Measurements from ENCODE around the gene SLF1.

SLF1 gene

DNA sequence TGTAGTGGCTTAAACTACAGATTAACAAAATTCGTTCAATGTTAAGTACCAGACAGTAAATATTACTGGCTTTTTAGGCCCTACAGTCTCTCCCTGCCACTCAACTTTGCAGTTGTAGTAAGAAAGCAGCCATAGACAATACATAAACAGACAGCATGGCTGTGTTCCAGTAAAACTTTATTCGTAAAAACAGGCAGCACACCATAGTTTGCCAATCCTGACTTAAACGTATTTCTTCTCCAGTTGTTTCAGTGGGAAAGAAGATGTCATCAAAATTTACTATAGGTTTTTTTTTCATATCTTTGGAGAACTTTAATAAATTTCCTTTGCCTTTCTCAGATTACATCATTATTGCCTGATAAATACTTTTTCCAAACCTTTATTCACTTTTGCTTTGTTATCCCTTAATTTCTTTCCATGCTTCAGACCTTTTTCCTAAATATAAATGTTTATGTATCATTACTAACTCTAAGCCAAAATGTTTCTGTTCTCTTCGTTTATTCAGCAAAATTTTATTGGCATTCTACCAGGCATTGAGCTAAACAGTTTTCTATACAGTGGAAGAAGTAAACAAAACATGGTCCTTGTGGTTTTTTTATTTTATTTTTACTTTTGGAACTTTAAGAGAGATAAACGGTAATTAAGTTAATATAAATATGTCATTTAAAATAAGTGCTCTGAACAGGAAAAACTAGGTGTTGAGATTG is 64.5 kb downstream of the SLF1 start:
- TF ChIP-seq ZNF384 (IDR thresholded peaks at IDR 0.05) (no peak), SP1 (IDR thresholded peaks at IDR 0.05) (no peak), ELF4 (IDR thresholded peaks at IDR 0.05) (no peak), HDGF (IDR thresholded peaks at IDR 0.05; ENCODE audit: borderline replicate concordance) (no peak), ARNT (IDR thresholded peaks at IDR 0.05) (no peak), L3MBTL2 (conservative IDR thresholded peaks at IDR 0.05) (no peak), FOXM1 (IDR thresholded peaks at IDR 0.05; ENCODE audit: borderline replicate concordance) (no peak), BHLHE40 (IDR thresholded peaks at IDR 0.05; ENCODE audit: borderline replicate concordance) (no peak), NFRKB (IDR thresholded peaks at IDR 0.05) (no peak), FOXK2 (IDR thresholded peaks at IDR 0.05) (no peak), CTBP1 (IDR thresholded peaks at IDR 0.05; ENCODE audit: borderline replicate concordance) (no peak)
- no peak for DNase-seq (ENCODE audit: extremely low spot score)
- ChIA-PET CTCF (interaction anchor here (0.6 kb wide), 1 partner anchor 121 kb away, joined by 3 read pairs; no protein-coding TSS in a partner anchor), POLR2A (no interaction called here)

DNA sequence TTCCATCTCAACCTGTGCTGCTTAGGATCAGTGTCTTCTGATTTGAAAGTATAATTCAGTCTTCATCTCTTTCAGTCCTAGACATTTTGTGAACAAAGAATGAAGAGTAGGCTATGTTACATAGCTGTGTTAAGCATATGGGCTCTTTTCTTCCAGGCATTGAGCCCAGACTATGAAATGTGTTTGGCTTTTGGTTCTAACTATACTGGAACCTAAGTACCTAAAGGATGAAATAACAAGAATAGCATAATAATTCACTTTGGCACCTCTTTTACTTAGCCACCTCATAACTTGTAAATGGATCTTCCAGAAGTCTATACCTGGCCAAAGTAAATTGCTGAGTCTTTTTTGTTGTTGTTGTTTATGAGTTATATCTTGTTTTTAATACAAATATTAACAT is 71.4 kb downstream of the SLF1 start:
- ChIA-PET POLR2A (no interaction called here), CTCF (no interaction called here)
- DNase-seq (ENCODE audit: extremely low spot score), result no peak
- TF ChIP-seq, protein P1, sequence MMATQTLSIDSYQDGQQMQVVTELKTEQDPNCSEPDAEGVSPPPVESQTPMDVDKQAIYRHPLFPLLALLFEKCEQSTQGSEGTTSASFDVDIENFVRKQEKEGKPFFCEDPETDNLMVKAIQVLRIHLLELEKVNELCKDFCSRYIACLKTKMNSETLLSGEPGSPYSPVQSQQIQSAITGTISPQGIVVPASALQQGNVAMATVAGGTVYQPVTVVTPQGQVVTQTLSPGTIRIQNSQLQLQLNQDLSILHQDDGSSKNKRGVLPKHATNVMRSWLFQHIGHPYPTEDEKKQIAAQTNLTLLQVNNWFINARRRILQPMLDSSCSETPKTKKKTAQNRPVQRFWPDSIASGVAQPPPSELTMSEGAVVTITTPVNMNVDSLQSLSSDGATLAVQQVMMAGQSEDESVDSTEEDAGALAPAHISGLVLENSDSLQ (IDR thresholded peaks at IDR 0.05), result no peak
- TF ChIP-seq ZNF384 (IDR thresholded peaks at IDR 0.05) (no peak), FOXA1 (IDR thresholded peaks at IDR 0.05) (no peak), SP1 (IDR thresholded peaks at IDR 0.05) (no peak), FOXK2 (IDR thresholded peaks at IDR 0.05) (no peak), CTBP1 (IDR thresholded peaks at IDR 0.05; ENCODE audit: borderline replicate concordance) (no peak), L3MBTL2 (conservative IDR thresholded peaks at IDR 0.05) (no peak), NFRKB (IDR thresholded peaks at IDR 0.05) (no peak), TARDBP (IDR thresholded peaks at IDR 0.05) (no peak), BHLHE40 (IDR thresholded peaks at IDR 0.05; ENCODE audit: borderline replicate concordance) (no peak), FOXM1 (IDR thresholded peaks at IDR 0.05; ENCODE audit: borderline replicate concordance) (no peak), LEF1 (IDR thresholded peaks at IDR 0.05; ENCODE audit: borderline replicate concordance) (no peak), SUZ12 (IDR thresholded peaks at IDR 0.05) (no peak), ARNT (IDR thresholded peaks at IDR 0.05) (no peak), HDGF (IDR thresholded peaks at IDR 0.05; ENCODE audit: borderline replicate concordance) (no peak), ELF4 (IDR thresholded peaks at IDR 0.05) (no peak)

DNA sequence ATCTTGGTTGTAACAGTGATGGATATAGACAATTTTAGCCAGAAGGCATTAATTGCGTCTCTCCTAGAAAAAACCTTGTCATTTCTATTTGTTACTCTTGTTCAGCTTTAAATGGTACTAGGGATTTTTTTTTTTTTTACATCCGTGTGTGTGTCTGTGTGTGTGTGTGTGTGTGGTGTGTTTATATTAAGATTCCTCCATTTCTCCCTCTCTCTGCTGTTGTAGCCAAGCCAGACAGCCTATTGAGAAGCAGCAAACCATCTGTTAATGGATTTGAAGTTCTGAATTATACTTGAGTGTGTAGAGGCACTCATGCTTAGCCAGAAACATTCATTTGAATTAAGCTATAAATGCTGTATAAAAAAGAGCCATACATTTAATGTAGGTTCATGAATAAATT is 72.3 kb downstream of the SLF1 start:
- POLR2A ChIA-PET, result no interaction called here
- CTCF ChIA-PET, result interaction anchor here (0.6 to 1.2 kb wide), 3 partner anchors 19 to 72 kb away, joined by 3 to 4 read pairs (median 3); partner anchors contain the start of genes KIAA0825 and SLF1
- no peak for DNase-seq (ENCODE audit: extremely low spot score)
- TF ChIP-seq BHLHE40 (IDR thresholded peaks at IDR 0.05; ENCODE audit: borderline replicate concordance) (no peak), SP1 (IDR thresholded peaks at IDR 0.05) (no peak), ZNF384 (IDR thresholded peaks at IDR 0.05) (peak; percentile 75), FOXA1 (IDR thresholded peaks at IDR 0.05) (no peak), FOXK2 (IDR thresholded peaks at IDR 0.05) (no peak), L3MBTL2 (conservative IDR thresholded peaks at IDR 0.05) (no peak), ELF4 (IDR thresholded peaks at IDR 0.05) (no peak), SUZ12 (IDR thresholded peaks at IDR 0.05) (no peak), TARDBP (IDR thresholded peaks at IDR 0.05) (no peak)

DNA sequence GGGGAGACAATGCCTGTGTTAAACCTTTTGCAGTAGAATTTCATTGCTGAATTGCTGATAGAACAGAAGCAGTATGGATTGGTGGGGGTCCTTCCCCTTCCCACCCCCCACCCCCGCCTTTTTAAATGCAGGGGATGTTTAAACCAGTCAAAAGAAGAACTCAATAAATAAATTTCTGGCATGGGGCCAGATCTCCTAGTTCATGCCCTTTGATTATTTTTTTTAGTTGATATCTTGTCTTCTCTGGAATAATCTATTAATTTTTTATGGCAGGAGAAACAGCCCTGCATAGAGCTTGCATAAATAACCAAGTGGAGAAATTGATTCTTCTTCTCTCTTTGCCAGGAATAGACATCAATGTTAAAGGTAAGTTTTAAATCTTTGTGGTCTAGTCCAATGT is 72.8 kb downstream of the SLF1 start:
- CTCF ChIA-PET, result interaction anchor here (0.7 to 1.2 kb wide), 2 partner anchors 19 to 47 kb away, joined by 3 to 4 read pairs; no protein-coding TSS in a partner anchor

DNA sequence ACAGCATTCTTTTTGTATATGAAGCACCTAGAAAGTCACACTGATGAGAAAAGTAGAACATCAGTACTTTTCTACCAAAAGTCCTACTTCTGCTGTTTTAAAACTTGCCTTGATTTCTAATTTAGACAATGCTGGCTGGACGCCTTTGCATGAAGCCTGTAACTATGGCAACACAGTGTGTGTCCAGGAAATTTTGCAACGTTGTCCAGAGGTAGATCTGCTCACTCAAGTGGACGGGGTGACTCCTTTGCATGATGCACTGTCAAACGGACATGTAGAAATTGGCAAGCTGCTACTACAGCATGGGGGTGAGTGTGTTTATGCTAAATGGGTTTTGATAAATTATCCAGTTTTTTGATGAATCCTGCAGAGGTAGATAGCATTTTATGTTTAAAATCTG is 73.5 kb downstream of the SLF1 start:
- ChIA-PET CTCF (interaction anchor here (1.2 to 1.4 kb wide), 2 partner anchors 167 to 890 kb away, joined by 3 to 6 read pairs; no protein-coding TSS in a partner anchor), POLR2A (no interaction called here)
- DNase-seq (ENCODE audit: extremely low spot score), result peak; percentile 15
- TF ChIP-seq FOXA1 (IDR thresholded peaks at IDR 0.05), result no peak
- TF ChIP-seq NFRKB (IDR thresholded peaks at IDR 0.05), result no peak
- TF ChIP-seq L3MBTL2 (conservative IDR thresholded peaks at IDR 0.05), result no peak
- no peak for TF ChIP-seq ELF4 (IDR thresholded peaks at IDR 0.05)
- no peak for TF ChIP-seq SP1 (IDR thresholded peaks at IDR 0.05)
- no peak for TF ChIP-seq SUZ12 (IDR thresholded peaks at IDR 0.05)
- no peak for TF ChIP-seq TARDBP (IDR thresholded peaks at IDR 0.05)
- no peak for TF ChIP-seq LEF1 (IDR thresholded peaks at IDR 0.05; ENCODE audit: borderline replicate concordance)
- TF ChIP-seq, protein P1 (IDR thresholded peaks at IDR 0.05), result no peak
- no peak for TF ChIP-seq CTBP1 (IDR thresholded peaks at IDR 0.05; ENCODE audit: borderline replicate concordance)
- TF ChIP-seq BHLHE40 (IDR thresholded peaks at IDR 0.05; ENCODE audit: borderline replicate concordance), result no peak
- no peak for TF ChIP-seq HDGF (IDR thresholded peaks at IDR 0.05; ENCODE audit: borderline replicate concordance)
- no peak for TF ChIP-seq ARNT (IDR thresholded peaks at IDR 0.05)
- TF ChIP-seq FOXK2 (IDR thresholded peaks at IDR 0.05), result no peak
- TF ChIP-seq ZNF384 (IDR thresholded peaks at IDR 0.05), result no peak

More for the DNA sequence above, 72.8 kb downstream of the SLF1 start:
- DNase-seq (ENCODE audit: extremely low spot score), result no peak
- POLR2A ChIA-PET, result no interaction called here
- TF ChIP-seq SUZ12 (IDR thresholded peaks at IDR 0.05) (no peak), L3MBTL2 (conservative IDR thresholded peaks at IDR 0.05) (no peak), FOXM1 (IDR thresholded peaks at IDR 0.05; ENCODE audit: borderline replicate concordance) (no peak), NFRKB (IDR thresholded peaks at IDR 0.05) (no peak), ARNT (IDR thresholded peaks at IDR 0.05) (no peak), TARDBP (IDR thresholded peaks at IDR 0.05) (no peak), ZNF384 (IDR thresholded peaks at IDR 0.05) (no peak), FOXK2 (IDR thresholded peaks at IDR 0.05) (no peak), BHLHE40 (IDR thresholded peaks at IDR 0.05; ENCODE audit: borderline replicate concordance) (no peak), CTBP1 (IDR thresholded peaks at IDR 0.05; ENCODE audit: borderline replicate concordance) (no peak), SP1 (IDR thresholded peaks at IDR 0.05) (no peak), ELF4 (IDR thresholded peaks at IDR 0.05) (no peak), LEF1 (IDR thresholded peaks at IDR 0.05; ENCODE audit: borderline replicate concordance) (no peak), HDGF (IDR thresholded peaks at IDR 0.05; ENCODE audit: borderline replicate concordance) (no peak), FOXA1 (IDR thresholded peaks at IDR 0.05) (no peak)
- TF ChIP-seq, protein P1 (IDR thresholded peaks at IDR 0.05), result no peak

All from HEK293T (cell line).